HG03575 (cell line): ENCODE measurements around the gene SIAH3.

ENCODE experiments used
- ATAC-seq: cut with Tn5 transposase; IDR thresholded peaks from one replicate; pipeline ENCODE4 v1.9.1; 2021; ENCODE audit not compliant: unreplicated experiment, insufficient number of reproducible peaks, low FRiP score; ENCODE audit errors: extremely low read depth

SIAH3 gene

DNA sequence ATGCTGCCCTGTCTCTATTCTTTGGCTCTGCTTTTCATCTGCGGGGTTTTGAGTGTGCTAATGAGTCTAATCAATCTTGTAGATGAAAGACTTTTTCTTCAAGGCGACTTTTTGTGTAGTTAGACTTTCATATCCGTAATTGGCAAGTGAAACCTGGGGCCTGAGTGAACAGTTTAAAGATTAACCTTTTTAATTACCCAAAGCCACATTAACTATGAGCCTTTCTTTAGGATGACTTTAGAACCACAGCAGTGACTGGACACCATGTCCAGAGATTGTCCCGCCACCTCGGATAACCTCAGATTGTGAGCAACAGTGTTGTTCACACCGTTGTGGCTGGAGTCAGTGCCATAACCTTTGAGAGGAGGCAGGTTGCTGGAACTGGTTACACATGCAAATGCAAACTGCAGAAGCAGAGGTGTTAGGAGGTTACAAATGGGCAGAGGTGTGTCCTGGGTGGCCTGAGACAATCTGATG lies 58.7 kb downstream of the SIAH3 start:
- no peak for ATAC-seq

DNA sequence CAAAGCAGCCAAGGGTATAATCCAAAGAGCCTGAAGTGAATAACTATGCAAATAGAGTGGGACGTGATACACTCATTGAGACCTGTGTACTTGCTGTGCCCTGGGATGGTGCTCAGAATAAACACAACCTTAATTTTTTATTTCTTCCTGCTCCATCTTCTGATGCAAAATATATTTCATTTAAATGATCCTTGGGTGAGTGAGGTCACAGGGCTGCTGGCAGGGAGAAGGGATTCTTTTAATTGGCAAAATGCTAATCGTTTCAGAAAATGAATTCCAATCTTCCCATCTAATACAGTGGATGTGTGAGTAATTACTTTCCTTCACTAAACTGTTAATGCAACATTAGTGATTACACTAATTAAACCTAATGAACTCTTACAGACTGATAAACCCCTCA lies 63.5 kb downstream of the SIAH3 start:
- no peak for ATAC-seq

DNA sequence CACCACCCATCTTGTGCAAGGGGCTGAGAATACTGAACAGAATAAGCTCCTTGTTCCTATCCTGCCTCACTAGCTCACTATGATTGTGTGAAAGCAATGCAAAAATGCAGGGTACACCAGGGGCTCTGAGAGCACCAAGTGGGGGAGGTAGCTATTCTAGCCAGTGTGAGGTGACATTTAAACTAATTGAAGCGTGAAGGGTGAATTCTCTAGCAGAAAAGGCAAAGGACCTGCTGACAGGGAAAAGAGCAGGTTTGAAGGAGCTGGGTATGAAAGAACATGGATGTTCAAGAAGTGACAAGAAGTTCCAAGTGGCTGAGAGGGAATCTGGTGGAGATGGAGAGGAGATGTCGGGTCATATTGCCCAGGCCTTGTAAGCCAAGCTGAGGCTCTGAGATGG lies 64.2 kb downstream of the SIAH3 start:
- ATAC-seq, result no peak

DNA sequence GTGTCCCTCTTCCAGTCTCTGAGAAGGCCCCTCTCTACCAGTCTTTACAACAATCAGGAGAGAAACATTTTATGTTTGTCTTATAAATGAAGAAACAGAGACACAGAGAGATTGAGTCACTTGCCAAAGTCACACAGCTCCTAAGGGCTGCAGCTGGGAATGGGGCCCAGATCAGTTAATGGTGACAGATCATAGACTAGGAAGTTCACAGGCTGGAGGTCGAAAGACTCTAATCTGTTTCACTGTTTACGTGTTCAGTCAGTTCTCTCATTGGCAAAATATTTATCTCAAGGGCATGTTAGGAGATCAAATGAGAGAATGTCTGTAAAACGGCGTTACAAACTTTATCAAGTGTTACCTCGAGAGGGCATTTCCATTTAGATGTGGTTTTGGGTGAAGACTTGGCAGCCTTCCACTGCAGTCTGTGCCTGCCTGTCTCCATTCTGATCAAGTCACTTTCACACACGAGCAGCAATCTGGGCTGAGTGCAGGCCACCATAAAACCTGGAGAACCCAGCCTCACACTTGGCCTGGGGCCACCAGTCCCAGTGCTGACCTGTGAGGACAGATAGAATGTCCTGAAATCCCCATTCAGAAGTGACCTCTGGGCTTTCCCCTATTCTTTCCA lies 65.1 kb downstream of the SIAH3 start:
- ATAC-seq, result no peak

DNA sequence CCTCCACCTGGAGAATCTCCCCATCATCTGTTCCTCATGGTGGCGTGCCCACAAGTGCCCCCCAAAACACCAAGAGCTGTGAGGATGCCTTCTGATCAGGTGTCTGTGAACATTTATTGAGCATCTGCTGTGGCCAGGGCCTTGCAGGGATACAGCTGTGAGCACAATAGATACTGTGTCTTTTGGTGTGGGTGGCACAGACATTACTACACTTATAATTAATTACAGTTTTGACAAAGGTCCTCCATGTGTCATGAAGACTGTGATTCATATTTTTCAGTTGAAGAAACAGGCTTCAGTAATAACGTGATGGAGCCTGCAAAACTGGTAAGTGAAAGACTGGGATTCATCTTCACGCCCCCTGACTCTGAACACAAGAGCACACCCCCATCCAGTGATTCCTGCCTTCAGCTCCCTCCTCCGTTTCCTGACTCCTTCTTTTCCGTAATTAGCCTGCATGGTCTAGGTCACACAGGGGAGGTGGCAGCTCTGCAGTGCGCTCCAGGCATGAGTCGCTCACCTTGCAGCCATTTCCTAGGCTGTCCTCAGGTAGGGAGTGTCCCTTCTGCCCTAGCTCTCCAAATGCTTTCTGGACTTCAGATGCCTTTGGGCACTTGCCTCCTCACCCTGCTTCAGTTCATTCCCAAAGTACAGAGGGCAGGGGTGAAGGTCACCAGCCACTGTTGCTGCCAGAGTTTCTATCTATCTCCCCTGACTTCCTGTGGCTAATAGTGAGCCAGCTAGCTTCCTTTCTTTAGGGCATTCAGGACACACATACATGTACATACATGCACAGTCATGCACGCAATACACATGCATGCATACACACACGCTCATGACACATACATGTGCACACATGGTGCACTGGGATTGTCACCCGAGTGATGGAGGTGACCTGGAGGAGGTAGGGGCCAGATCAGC lies 66.5 kb downstream of the SIAH3 start:
- no peak for ATAC-seq

DNA sequence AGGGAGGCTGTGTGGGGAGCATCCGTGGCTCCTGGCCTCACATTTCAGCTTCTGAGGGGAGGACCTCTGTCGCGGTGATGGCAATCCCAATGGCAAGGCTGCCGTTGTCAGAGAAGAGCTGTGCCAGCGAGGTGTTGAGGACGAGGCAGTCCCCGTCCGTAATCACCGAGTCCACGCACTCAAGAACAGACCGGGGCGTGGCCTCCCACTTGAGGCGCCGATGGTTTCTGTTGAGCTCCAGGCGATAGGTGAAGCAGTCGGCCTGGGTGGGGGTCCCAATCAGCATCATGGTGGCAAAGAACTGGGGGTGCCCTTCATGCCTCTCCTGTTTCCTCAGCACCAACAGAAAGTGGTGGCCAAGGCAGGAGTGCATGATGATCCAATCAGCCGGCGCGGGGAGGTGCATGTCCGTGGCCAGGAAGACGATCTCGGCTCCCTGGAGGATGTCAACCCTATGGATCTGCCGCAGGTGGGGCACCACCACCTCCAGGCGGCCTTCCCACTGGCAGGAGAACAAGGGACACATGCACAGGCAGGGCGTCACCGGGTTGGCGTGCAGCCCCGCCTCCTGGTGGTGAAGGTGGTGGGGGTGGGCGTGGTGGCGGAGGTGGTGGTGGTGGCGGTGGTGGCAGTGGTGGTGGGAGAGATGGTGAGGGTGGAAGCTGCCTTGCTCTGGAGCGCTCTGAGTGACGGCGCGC lies 68.1 kb downstream of the SIAH3 start:
- no peak for ATAC-seq

DNA sequence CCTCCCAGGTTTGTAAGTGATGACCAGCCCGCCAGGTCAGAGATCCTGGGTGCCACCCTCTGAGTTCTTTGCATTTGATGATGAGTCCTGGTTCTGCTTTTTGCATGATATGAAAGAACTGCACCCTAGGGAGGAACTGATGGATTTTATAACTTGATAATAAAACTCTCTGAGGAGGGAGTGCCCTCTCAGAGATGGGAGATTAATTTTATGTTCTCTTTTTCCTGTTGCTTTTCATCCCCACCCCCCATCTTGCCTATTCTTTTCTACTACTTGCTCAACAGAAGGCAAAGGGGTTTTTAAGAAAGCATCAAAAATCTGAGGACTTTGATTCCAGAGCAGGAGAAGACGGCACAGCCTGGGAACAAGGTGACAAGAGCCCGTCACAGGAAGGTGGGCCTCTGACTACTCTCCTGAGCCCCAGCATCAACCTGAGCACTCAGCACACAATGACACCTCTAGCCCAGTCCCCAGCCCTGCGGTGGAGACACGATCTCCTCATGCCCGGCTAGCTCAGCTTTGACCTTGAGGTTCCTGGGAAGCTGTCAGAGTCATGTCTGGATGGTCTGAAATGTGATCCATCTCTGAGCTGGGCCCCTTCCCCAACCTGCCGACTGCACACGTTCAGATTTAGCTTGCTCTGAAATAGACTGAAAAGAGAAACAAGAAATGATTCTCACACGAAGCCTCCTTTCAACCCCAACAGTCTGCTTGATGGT lies 69.1 kb downstream of the SIAH3 start:
- ATAC-seq, result no peak

DNA sequence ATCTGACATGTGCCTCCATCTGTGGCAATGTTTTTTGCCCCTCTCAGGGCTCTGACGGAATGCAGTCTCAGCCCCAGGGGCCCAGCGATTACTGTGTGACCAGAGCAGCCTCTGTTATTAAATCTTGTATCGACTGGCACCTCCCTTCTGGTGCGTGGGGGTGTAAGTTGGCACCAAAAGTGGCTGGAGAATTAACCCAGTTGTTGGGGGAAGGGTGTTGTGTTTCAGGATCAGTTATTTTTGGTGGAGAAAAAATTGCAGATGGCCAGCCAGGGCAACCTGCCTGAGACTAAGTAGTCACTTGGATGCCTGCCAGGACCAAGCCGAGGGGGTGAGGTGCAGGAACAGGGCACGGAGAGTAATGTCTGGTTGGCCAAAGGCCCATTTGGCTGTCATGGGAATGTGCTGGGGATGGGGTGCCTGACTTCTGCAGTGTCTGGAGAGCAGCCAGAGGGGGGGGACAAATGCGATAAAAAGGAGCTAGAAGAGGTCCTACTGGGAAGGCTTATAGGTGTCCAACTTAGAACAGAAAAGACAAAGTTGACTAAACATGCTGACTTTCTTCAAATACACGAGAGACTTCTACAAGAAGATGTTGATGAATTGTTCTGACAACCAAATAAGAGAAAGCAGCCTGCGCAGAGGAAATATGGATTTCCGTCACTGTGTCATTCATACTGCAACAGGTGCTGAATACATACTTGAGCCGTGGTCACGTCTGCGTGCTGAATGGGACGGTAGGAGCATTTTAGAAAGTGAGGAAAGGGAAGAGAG lies 69.8 kb downstream of the SIAH3 start:
- ATAC-seq, result no peak

DNA sequence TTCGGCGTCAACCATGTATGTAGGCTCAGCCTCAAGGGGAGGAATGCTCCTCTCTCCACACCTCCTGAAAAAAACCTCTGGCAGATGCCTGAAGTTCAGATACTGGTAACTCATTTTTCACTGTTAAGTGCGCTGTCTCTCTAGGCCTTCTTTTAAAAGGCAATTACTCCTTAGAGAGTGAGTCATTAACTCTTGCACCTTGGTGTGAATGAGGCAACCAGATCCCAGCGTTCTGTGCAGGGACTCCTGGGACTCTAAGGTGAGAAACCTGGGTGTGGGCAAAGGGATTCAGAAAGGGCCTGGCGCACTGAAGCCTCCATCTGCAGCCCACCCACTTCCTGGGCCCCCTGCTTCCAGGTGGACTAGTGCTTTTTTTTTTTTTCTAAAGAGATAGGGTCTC lies 71.7 kb downstream of the SIAH3 start:
- ATAC-seq, result no peak

DNA sequence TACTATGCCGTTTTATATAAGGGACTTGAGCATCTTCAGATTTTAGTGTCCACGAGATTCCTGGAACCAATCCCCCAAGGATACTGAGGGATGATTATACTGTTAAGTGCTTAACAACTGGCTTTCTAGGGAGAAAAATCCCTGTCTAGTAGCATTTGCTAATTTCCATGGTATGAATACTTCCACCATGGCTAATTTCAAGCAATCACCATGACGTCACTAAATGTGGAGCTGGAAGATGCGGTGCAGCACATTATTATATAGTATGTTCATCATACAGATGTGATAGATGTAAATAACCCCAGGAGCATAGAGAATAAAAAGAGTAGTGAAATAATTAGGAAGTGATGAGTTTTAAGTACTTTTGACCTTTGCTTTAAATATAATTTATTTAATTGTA lies 72.7 kb downstream of the SIAH3 start:
- ATAC-seq, result no peak

DNA sequence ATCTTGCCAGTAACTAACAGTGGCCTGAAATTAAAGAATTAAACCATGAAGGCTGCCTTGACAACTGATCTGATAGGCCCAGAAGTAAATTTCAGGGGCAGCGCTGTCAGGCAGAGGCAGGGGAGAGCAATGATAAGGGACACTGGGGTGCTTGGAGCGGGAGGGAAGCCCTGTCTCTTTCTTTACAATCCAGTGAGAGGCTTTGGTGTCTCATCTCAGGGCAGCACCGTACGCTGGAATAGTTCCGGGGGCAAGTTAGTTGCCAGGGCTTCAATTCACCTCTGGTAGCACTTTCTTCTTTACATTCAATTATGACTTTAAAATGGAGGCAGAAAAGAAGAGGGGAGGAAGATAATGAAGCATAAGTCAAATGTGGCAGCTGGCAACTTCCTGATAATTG lies 74.8 kb downstream of the SIAH3 start:
- no peak for ATAC-seq

DNA sequence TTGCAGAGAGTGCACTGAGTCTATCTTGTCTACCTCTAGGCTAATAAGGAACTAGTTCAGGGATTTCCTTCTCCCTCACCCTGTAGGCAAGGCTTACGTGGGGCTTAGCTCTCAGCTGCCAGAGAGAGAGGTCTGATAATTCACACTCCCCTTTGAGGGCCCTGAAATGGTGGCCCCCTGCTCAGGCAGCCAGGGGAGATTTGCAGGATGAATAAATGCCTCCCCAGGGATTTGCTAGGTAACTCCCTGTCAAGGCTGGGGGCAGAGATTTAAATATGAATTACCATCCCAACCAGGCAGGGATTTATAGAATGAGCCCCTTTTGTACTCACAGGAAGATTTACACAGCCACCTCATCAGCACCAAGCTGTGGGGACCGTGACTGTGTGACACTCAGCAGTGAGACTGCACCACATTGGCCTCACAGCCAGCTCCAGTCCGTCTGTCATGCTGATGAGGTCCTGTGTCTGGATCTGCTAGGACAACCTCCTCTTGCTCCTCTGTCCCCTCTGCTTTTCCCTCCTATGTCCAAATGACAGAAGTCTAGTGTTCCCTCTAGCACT lies 76.1 kb downstream of the SIAH3 start:
- no peak for ATAC-seq

DNA sequence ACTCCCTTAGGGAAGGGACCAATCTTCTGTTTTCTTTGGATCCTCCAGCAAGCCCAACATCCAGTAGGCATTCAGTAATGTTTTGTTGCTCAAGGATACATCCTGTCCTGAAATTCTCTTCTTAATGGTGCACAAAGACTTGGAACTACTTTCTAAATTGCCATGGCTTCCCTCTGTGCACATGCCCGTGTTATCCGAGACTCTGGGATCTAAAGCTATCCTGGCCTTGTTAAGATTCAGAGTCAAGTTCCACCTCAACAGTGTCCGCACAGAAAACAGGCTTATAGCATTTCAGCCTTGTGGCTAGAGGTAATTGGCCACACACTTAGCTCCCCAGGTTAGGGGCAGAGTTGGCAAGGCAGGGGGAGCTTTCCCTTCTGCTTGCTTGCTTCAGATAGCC lies 77.6 kb downstream of the SIAH3 start:
- ATAC-seq, result no peak

GRCh38 chr13:45773236-45773635 lies 78.3 kb downstream of the SIAH3 start:
- no peak for ATAC-seq

- no peak for ATAC-seq
These were observed 80.7 kb downstream of the SIAH3 start for GRCh38 chr13:45770886-45771285.

DNA sequence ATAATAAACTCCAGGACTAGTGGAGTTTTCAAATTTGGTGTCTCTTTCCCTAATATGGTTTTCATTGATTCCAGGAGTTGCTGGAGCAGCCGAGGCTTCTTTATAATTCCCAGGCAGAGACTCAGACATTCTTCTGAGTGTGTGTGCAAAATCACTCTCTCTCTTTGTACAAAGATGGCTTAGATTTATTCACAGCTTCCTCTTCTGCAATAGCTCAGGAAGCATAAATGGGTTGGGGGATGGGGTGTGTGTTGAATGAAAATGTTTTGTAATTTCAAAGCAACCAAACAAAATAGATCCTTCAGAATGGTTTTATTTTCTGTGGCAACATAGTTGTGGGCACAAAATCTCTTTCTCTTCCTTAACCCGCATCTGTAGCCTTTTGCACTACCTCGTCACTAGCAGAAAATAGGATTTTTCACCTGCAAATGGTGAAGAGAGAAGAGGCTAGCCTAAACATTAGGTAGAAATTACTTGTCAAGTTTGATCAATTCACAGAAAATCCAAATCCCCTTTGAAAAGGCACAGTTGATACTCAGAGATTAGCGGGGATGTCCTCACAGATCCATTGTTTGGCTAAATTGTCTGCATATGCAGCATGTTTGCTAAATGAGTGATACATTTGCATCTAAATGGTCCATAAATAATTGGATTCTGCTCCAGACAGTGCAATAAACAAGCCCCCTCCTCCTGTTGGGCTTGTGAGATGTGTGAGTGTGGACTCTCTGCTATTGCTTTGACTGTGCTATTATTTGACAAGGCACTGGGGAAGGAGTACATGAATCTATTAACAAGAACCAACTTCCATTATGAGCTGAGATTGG lies 82.7 kb downstream of the SIAH3 start:
- no peak for ATAC-seq

DNA sequence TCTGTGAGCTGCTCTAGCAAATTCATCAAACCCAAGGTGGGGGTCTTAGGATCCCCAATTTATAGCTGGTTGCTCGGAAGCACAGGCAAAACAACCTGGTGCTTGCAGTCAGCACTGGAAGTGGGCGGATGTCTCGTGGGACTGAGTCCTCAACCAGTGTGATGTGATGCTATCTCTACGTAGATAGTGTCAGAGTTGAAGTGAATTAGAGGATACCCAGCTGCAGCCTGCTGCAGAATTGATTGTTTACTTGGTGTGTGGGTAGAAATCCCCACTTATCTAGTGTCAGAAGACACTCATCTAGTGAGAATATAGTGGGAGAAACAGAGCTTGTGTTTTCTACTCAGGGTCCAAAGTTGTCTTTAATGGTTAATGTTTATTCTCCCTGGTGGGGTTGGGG lies 86.1 kb downstream of the SIAH3 start:
- ATAC-seq, result no peak
